Muscle of back (tissue), 13 donors: ENCODE measurements around the gene FAR2. TPM values are rescaled to one million over a fixed set of nuclear protein-coding genes. Genes with fewer than 3 reads are reported as not detected.
"Not testable (repeated sequence)": the region's sequence is repeated elsewhere in the genome, so short reads cannot be mapped to it uniquely, and the experiment has no call there.

Experiments
- DNase-seq, 3 donors: peaks; one replicate each; pipeline versions ENCODE4 v3.0.0 to v3.0.0-alpha.2; 2013
- long read RNA-seq, 9 donors: transcript quantifications; one replicate each; lab custom pipeline, GENCODE V29; 2026
- polyA plus RNA-seq, 10 donors: library from polyadenylated mRNA; unstranded; fragments of 120-200 nt; gene quantifications; one replicate each; pipeline ENCODE4 v1.2.1, GENCODE V29; 2013; ENCODE audit not compliant: insufficient read length in 10 of 10

The FAR2 gene
- polyA plus RNA-seq: 10 to 100 TPM; 10.4 to 17.9 (median 14.6) TPM
- long read RNA-seq, donor 1, partial matches to known transcripts: 9 of 26 reads
- long read RNA-seq, donor 1, other reads (novel, unspliced or antisense): 17 of 26 reads
- long read RNA-seq, donor 2, partial matches to known transcripts: 10 of 12 reads
- long read RNA-seq, donor 2, other reads (novel, unspliced or antisense): 0 of 12 reads
- long read RNA-seq, donor 3: 0 reads
- long read RNA-seq, donor 4, partial matches to known transcripts: 15 of 16 reads
- long read RNA-seq, donor 4, other reads (novel, unspliced or antisense): 0 of 16 reads
- long read RNA-seq, donor 5, partial matches to known transcripts: 12 of 39 reads
- long read RNA-seq, donor 5, other reads (novel, unspliced or antisense): 27 of 39 reads
- long read RNA-seq, donor 6, partial matches to known transcripts: 85 of 87 reads
- long read RNA-seq, donor 6, other reads (novel, unspliced or antisense): 0 of 87 reads
- long read RNA-seq, donor 7, partial matches to known transcripts: 0 of 1 reads
- long read RNA-seq, donor 7, other reads (novel, unspliced or antisense): 0 of 1 reads
- long read RNA-seq, donor 8: 0 reads
- long read RNA-seq, donor 9: 0 reads

GRCh38 chr12:29148911-29149690 is at the start of gene FAR2:
FAR2 (plus strand) TSS chr12:29149278; CDS start chr12:29270450, 121,172 bp downstream.
- DNase-seq: peak; percentile 37 to 92 (median 67)

- DNase-seq: no peak
Observed at GRCh38 chr12:29102741-29103140, 46.3 kb upstream of the FAR2 start.

GRCh38 chr12:29103539-29103974 is 45.5 kb upstream of the FAR2 start:
- DNase-seq: no peak

GRCh38 chr12:29104516-29104915 is 44.6 kb upstream of the FAR2 start:
- no peak for DNase-seq

DNA sequence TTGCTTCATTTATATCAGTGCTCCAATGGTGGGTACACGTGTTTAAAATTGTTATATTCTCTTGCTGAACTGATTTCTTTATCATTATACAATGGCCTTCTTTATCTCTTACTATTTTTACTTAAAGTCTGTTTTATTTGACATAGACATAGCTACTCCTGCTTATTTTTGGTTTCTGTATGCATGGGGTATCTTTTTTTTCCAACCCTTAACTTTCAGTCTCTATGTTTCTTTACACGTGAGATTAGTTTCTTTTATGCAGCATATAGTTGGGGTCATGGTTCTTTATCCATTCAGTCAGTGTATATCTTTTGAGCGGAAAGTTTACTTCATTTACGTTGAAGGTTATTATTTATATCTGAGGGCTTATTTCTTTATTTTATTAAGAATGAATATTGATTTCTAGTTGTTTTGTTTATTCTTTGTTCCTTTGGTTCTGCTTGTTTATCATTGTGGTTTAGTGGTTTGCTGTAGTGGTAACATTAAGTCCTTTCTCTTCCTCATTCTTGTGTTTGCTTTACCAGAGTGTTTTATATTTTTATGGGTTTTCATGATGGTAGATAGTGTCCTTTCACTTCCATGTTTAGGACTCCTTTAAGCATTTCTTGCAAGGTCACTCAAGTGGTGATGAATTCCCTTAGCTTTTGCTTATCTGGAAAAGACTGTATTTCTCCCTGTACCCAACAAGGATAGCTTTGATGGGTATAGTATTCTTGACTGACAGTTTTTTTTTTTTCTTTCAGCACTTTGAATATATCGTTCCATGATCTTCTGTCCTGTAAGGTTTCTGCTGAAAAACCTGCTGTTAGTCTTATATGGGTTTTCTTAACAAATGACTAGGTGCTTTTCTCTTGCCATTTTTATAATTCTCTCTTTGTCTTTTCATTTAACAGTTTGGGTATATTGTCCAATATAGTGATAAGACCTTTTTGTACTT is 38.3 kb upstream of the FAR2 start:
- DNase-seq: no peak

DNA sequence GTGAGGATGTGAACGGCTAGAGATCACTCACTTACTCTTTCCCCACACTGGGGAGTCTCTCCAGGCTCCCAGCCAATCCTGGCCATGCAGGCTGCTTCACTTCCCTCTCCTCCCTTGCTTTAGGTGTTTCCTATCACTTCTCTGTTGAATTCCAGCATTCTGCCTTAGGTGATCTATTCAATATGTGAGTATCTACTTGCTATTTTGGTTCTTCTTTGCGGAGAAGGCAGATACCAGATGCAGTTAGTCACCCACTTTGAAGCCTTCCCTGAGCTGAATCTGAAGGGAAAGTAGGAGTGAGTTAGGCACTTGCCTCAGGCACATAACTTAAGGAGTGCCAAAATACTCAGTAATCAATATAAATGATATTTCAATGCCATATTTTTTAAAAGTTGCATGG is 36.0 kb upstream of the FAR2 start:
- DNase-seq: no peak

- no peak for DNase-seq
Observed at GRCh38 chr12:29116414-29116813, 32.7 kb upstream of the FAR2 start.

GRCh38 chr12:29131539-29131938 is 17.5 kb upstream of the FAR2 start:
- peak in 2 of 3 donors; percentile 16 to 26 for DNase-seq

DNA sequence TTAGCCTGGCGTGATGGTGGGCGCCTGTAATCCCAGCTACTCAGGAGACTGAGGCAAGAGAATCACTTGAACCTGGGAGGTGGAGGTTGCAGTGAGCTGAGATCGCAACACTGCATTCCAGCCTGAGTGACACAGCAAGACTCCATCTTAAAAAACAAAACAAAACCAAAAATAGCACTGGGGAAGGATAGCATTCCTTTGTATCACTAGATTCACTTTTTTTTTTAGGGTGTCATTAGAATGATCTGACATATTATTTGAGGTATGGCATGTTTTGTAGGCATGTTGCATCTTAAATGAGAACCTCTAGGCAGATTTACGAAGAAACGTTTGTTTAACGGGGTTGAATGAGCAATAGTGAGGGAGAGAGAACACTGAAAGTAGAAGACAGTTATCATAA is 16.8 kb upstream of the FAR2 start:
- DNase-seq: no peak

DNA sequence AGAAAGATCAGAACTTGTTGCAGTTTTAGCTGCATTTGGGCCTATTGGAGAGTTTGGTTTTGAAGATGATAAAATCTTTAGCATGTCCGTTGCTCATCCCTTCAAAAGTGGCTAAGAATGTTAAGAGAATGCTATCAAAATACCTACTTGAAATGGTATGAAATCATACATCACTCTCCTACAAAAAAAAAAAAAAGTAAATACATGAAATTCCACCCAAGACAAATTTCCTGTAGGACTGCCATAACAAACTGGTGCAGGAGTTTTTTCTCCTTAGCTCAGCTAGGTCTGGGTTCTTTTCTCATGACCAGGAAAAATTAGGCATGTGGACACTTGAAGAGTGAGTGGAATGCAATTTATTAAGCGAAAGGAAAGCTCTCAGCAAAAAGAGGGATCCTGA is 15.9 kb upstream of the FAR2 start:
- no peak for DNase-seq

DNA sequence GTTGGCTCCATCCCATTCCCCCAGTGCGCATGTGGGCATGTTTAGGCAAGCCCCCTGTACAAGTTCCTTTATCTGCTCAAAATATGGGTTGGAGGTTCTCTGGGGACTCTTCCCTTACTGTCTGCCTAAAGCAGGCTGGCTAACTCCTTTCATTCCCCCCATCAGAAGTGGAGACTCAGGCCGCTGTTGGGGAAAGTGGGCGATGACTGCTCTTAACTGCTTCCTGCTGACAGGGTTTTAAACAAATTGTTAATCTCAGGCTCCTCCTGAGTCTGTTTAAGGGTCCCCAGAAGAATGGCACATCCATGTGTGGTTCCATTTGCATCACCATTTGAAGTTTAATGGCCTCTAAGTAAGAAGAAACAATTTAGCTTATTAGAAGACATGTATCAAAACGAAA is 15.4 kb upstream of the FAR2 start:
- no peak for DNase-seq

DNA sequence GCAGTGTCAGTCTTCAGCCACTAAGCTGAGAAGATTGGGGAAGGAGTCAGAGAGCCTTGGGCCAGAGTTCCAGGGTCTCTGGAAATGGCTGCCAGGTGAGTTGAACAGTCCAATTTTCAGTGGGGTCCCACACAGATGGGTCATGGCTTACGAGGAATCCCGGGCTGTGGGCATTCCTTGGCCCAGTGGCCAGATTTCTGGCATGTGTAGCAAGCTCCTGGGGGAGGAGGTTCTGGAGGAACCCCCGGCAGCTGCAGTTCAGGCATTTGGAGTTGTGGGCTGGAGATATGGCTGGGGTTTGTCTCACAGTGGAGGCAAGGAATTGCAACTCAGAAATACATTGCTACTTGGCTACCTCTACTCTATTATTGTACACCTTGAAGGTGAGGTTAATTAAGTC is 10.8 kb upstream of the FAR2 start:
- not testable (repeated sequence) for DNase-seq

- DNase-seq: not testable (repeated sequence)
Observed at GRCh38 chr12:29138855-29139254, 10.2 kb upstream of the FAR2 start.

DNA sequence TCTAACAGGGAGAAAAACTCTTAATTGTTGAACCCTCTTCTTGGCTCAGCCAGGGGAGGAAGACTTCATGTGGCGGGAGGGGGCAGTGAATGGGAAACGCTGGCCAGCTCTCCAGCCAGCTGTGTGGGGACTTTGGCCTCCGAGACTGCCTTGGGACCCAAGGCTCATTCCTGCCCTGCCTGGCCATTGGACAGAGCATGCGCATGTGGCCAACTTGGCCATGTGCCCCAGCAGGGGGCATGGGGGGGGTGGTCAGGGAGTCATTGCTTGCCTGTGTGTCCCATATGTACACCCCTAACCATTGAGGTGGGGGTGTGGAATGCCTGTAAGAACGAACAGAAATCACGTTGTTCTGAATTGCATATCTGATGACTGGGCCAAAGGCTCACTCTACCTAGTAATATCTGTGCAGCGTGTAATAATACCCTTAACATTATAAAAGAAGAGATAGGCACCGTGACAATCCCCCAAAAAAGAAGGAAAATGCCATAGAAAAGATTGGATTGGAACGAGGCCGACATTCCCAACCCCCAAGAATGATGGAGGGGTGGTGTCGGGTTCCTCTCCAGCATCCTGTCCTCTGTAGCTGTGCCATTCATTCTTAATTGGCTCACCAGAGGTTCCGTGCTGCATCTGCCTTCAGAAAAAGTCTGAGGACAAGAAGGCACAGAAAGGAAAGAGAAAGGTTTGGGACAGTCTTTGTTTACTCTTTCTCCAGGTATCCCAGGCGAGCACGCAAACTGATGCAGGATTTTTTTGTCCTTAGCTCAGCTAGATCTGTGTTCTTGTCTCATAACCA is 3.5 kb upstream of the FAR2 start:
- no peak for DNase-seq

GRCh38 chr12:29146196-29146595 is 2.9 kb upstream of the FAR2 start:
- no peak for DNase-seq

GRCh38 chr12:29147731-29148595 is 1.1 kb upstream of the FAR2 start:
- DNase-seq: peak in 2 of 3 donors; percentile 60 to 73

- DNase-seq: peak; percentile 13 to 73 (median 58)
Observed at GRCh38 chr12:29148596-29148910, 525 bp upstream of the FAR2 start.

DNA sequence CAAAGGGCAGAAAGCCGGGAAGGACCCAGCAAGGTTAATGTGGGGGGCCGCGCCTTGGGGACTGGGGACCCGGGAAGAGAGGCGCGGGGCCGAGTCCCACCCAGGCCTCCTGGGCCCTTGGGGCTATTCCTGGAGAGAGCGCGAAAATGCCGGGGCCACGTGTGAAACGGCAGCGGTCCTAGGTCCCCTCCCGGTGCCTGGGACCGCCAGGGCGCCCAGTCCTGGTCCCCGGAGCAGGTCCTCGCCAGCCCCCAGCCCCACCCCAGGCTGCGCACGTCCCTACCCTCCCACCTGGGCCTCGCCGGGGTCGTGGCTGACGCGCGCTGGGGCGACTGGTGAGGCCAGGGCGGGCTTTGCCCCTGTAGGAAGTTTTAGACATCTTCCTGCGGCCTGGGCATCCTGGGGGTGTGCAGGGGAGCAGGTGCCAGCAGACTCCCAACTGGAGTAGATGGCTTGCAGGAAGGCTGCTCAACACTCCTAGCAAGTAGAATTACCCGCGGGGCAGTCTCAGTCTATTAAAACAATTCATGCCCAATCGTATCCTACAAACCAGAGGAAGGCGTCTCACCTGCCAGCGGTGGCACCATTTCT is 708 bp downstream of the FAR2 start:
- no peak for DNase-seq

DNA sequence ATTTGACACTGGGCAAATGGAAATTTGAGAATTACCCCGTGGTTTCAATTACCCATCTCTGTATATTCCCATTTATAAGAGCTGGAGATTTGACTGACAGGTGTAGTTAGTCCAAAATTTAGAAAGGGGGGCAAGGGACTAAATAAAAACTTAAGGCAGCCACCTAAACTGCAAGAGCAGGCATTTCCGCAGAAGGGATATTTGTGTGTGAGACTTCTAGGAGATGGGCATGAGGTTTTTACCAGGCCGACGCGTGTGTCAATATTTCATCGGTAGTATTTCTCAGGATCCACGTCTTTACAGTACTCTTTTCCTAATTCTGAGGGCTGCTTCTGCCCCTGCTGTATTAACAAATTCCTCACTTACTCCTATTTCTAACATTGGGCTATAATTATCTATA is 1.4 kb downstream of the FAR2 start:
- DNase-seq: no peak
